Caco-2 (cell line): ENCODE data around the gene CDHR1. TPM values are rescaled to one million over a fixed set of nuclear protein-coding genes. Genes with fewer than 3 reads are reported as not detected.
A peak's percentile ranks its signal among the peaks of the same experiment; 100 is the strongest.

ENCODE experiments used
- BruUV-seq: library from RNA; stranded (reverse); fragments of 400-500 nt; replicated peaks from 2 replicates; lab custom pipeline; 2021; lab: Mats Ljungman, UMichigan
- CTCF ChIA-PET: fragments of 300-600 bp; sonication (Branson Sonifier 250); formaldehyde crosslinking; loops from one replicate; lab custom pipeline; 2022; ENCODE audit warnings: antibody characterized with exemption; lab: Charles Lee
- POLR2A ChIA-PET: fragments of 300-600 bp; sonication (Branson Sonifier 250); formaldehyde crosslinking; loops from one replicate; lab custom pipeline; 2022; ENCODE audit warnings: antibody characterized with exemption; lab: Charles Lee
- DNase-seq, 2 experiments: peaks; one replicate each; pipeline versions ENCODE4 v3.0.0 to v3.0.0-alpha.2; 2020 to 2022
- H3K27me3 ChIP-seq: replicated peaks from 2 replicates; pipeline ENCODE4 v1.6.0; 2011; ENCODE audit warnings: low read length; ENCODE audit not compliant: control insufficient read depth, insufficient read depth
- H3K36me3 ChIP-seq: 2 replicates; pipeline ENCODE4 v1.5.1; 2011; ENCODE audit warnings: low read length; ENCODE audit not compliant: control insufficient read depth, insufficient read depth
- H3K4me1 ChIP-seq: fragments of 250-450 bp; sonication (Bioruptor Pico); 2 replicates; pipeline ENCODE4 v1.5.1; 2020; ENCODE audit warnings: mild to moderate bottlenecking
- H3K4me3 ChIP-seq: 2 replicates; pipeline ENCODE4 v1.5.1; 2011; ENCODE audit warnings: low read depth, mild to moderate bottlenecking, control low read depth, low read length
- H3K9me3 ChIP-seq: fragments of 250-450 bp; sonication (Bioruptor Pico); 2 replicates; pipeline ENCODE4 v1.5.1; 2020; ENCODE audit warnings: mild to moderate bottlenecking, moderate library complexity
- H3K27ac Mint-ChIP-seq: one replicate; pipeline ENCODE4 v1.8.0; 2022; ENCODE audit warnings: mixed read lengths; ENCODE audit not compliant: unreplicated experiment
- H3K27me3 Mint-ChIP-seq: one replicate; pipeline ENCODE4 v1.8.0; 2022; ENCODE audit warnings: mixed read lengths; ENCODE audit not compliant: insufficient read depth, unreplicated experiment
- H3K36me3 Mint-ChIP-seq: one replicate; pipeline ENCODE4 v1.8.0; 2022; ENCODE audit warnings: mild to moderate bottlenecking, mixed read lengths; ENCODE audit not compliant: insufficient read depth, unreplicated experiment
- H3K4me1 Mint-ChIP-seq: one replicate; pipeline ENCODE4 v1.8.0; 2022; ENCODE audit warnings: low read depth, mixed read lengths; ENCODE audit not compliant: unreplicated experiment
- H3K4me3 Mint-ChIP-seq: one replicate; pipeline ENCODE4 v1.8.0; 2022; ENCODE audit warnings: mild to moderate bottlenecking, moderate library complexity, mixed read lengths; ENCODE audit not compliant: unreplicated experiment
- H3K9me3 Mint-ChIP-seq: one replicate; pipeline ENCODE4 v1.8.0; 2022; ENCODE audit warnings: mixed read lengths; ENCODE audit not compliant: unreplicated experiment
- intact Hi-C: fragments of 100-400 bp; cut with micrococcal nuclease; formaldehyde crosslinking; loops from one replicate; pipeline ENCODE4 v1.10.0; 2022; ENCODE audit not compliant: unreplicated experiment
- total RNA-seq: library from RNA; stranded (reverse); gene quantifications from 2 replicates; pipeline ENCODE4 v1.2.3, GENCODE V29; 2022
- TF ChIP-seq, protein P1 (sequence below), 2 experiments: fragments of 200-600 bp in 1 of 2; IDR thresholded peaks; 1 replicate in 1 of 2; 2 replicates in 1 of 2; pipeline versions ENCODE4 v1.5.1 to v1.8.0; 2011 to 2022; ENCODE audit warnings: antibody characterized with exemption in 1 of 2, control low read depth in 1 of 2, inconsistent platforms in 1 of 2, low read depth in 1 of 2, low read length in 1 of 2, mild to moderate bottlenecking in 1 of 2, moderate library complexity in 1 of 2; ENCODE audit not compliant: insufficient read depth in 1 of 2, severe bottlenecking in 1 of 2, unreplicated experiment in 1 of 2

Gene CDHR1
- total RNA-seq, 1 experiment from 2014 or later = not detected

- H3K36me3 Mint-ChIP-seq = no peaks in the 10 kb centered on the region
- Histone ChIP-seq H3K9me3 (no peaks in the 10 kb centered on the region), H3K27me3 (no peaks in the 10 kb centered on the region; the same call in 1 of the 2 replicates), H3K4me1 (no peaks in the 10 kb centered on the region), H3K4me3 (no peak overlapping the region), H3K36me3 (no peaks in the 10 kb centered on the region)
- no peak overlapping the region for H3K4me3 Mint-ChIP-seq
- H3K4me1 Mint-ChIP-seq = no peaks in the 10 kb centered on the region
- TF ChIP-seq, protein P1, sequence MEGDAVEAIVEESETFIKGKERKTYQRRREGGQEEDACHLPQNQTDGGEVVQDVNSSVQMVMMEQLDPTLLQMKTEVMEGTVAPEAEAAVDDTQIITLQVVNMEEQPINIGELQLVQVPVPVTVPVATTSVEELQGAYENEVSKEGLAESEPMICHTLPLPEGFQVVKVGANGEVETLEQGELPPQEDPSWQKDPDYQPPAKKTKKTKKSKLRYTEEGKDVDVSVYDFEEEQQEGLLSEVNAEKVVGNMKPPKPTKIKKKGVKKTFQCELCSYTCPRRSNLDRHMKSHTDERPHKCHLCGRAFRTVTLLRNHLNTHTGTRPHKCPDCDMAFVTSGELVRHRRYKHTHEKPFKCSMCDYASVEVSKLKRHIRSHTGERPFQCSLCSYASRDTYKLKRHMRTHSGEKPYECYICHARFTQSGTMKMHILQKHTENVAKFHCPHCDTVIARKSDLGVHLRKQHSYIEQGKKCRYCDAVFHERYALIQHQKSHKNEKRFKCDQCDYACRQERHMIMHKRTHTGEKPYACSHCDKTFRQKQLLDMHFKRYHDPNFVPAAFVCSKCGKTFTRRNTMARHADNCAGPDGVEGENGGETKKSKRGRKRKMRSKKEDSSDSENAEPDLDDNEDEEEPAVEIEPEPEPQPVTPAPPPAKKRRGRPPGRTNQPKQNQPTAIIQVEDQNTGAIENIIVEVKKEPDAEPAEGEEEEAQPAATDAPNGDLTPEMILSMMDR (IDR thresholded peaks at IDR 0.05; ENCODE audit: insufficient read depth in 1 of 2, low read depth in 1 of 2, low read length in 1 of 2, severe bottlenecking in 1 of 2, unreplicated experiment in 1 of 2) = no peak
- ChIA-PET CTCF (interaction anchor here (0.8 to 1.2 kb wide), 2 partner anchors 57 to 393 kb away, joined by 3 read pairs; no protein-coding TSS in a partner anchor), POLR2A (no interaction called here)
- no peaks in the 10 kb centered on the region for H3K9me3 Mint-ChIP-seq
- no peak for DNase-seq
- H3K27ac Mint-ChIP-seq = no peak overlapping the region
- no TSS peak for BruUV-seq
- intact Hi-C loops = loop anchor here (1.0 kb wide), 3 partner anchors 44 to 145 kb away; no protein-coding TSS in a partner anchor
- peaks cover 30% of the 10 kb centered on the region for H3K27me3 Mint-ChIP-seq
These were observed 10.3 kb downstream of the CDHR1 start for GRCh38 chr10:84204610-84205009.

DNA sequence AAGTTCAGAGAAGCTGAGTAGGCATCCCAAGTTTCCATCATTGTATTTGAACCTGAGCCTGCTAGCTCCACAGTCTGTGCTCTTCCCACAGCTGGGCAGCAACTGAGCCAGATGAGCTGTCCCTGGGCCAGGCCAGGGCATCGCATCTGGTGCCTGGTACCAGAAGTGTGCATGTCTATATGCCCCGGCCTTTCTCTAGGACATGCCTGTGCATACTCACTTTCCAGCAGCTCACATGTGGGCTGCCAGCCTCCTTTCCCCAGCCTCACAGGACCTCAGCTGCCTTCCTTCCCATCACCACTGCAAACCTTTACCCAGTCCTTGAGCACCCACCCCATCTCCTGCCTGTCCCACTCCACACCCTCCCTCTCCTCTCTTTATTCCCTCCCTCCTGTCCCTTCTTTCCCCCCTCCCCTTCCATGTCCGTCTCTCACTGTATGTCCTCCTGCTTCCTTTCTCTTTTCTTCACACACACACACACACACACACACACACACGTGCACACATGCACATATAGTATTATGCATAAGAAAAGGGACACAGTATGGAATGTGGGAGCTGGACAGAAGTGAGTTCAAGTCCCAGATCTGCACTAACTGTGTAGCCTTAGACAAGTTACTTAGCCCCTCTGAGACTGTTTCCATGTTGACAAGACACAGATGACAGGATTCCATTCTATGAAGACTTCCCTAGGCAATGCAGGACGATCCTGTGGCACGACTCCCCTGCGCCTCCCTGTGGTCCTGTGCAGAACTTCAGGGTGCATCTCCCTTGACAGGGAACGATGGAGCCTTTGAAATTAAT is 10.9 kb downstream of the CDHR1 start:
- H3K36me3 ChIP-seq = no peaks in the 10 kb centered on the region
- Mint-ChIP-seq H3K27me3 (peaks cover 28% of the 10 kb centered on the region), H3K27ac (no peak overlapping the region), H3K36me3 (no peaks in the 10 kb centered on the region), H3K9me3 (no peaks in the 10 kb centered on the region), H3K4me1 (no peaks in the 10 kb centered on the region), H3K4me3 (no peak overlapping the region)
- CTCF ChIA-PET = interaction anchor here (0.8 to 1.2 kb wide), 2 partner anchors 57 to 392 kb away, joined by 3 read pairs; no protein-coding TSS in a partner anchor
- no peaks in the 10 kb centered on the region; the same call in 1 of the 2 replicates for H3K27me3 ChIP-seq
- intact Hi-C loops = loop anchor here (1.0 kb wide), 3 partner anchors 45 to 146 kb away; no protein-coding TSS in a partner anchor
- no peaks in the 10 kb centered on the region for H3K4me1 ChIP-seq
- peak; percentile 59 to 70 for DNase-seq
- no TSS peak for BruUV-seq
- TF ChIP-seq, protein P1 (IDR thresholded peaks at IDR 0.05; ENCODE audit: insufficient read depth in 1 of 2, low read depth in 1 of 2, low read length in 1 of 2, severe bottlenecking in 1 of 2, unreplicated experiment in 1 of 2) = peak; percentile 74 to 88
- H3K4me3 ChIP-seq = no peak overlapping the region
- no peaks in the 10 kb centered on the region for H3K9me3 ChIP-seq
- POLR2A ChIA-PET = no interaction called here

- CTCF ChIA-PET = no interaction called here
- peaks cover 25% of the 10 kb centered on the region for H3K27me3 Mint-ChIP-seq
- TF ChIP-seq, protein P1 (IDR thresholded peaks at IDR 0.05; ENCODE audit: insufficient read depth in 1 of 2, low read depth in 1 of 2, low read length in 1 of 2, severe bottlenecking in 1 of 2, unreplicated experiment in 1 of 2) = no peak
- H3K27me3 ChIP-seq = no peaks in the 10 kb centered on the region
- no peaks in the 10 kb centered on the region for H3K36me3 ChIP-seq
- no peak overlapping the region for H3K4me3 ChIP-seq
- no TSS peak for BruUV-seq
- intact Hi-C loops = loop anchor here (1.0 kb wide), 3 partner anchors 46 to 147 kb away; no protein-coding TSS in a partner anchor
- no peaks in the 10 kb centered on the region for H3K36me3 Mint-ChIP-seq
- H3K27ac Mint-ChIP-seq = no peak overlapping the region
- POLR2A ChIA-PET = no interaction called here
- no peak overlapping the region for H3K4me3 Mint-ChIP-seq
- H3K4me1 ChIP-seq = no peaks in the 10 kb centered on the region
- no peak for DNase-seq
- no peaks in the 10 kb centered on the region for H3K9me3 ChIP-seq
- no peaks in the 10 kb centered on the region for H3K9me3 Mint-ChIP-seq
- no peaks in the 10 kb centered on the region for H3K4me1 Mint-ChIP-seq
These were observed 11.7 kb downstream of the CDHR1 start for GRCh38 chr10:84205853-84206525.
